HG02840 (cell line): ENCODE results near the gene RPL26.
"Not testable (repeated sequence)": the region's sequence is repeated elsewhere in the genome, so short reads cannot be mapped to it uniquely, and the experiment has no call there.

Experiments
- ATAC-seq: cut with Tn5 transposase; IDR thresholded peaks from one replicate; pipeline ENCODE4 v1.9.1; 2021; ENCODE audit warnings: mild to moderate bottlenecking, moderate library complexity, moderate number of reproducible peaks; ENCODE audit not compliant: unreplicated experiment, low FRiP score

RPL26 gene

GRCh38 chr17:8369944-8370343 is 13.0 kb downstream of the RPL26 start:
- ATAC-seq = no peak

GRCh38 chr17:8368193-8368592 is 14.8 kb downstream of the RPL26 start:
- no peak for ATAC-seq

GRCh38 chr17:8366231-8366630 is 16.8 kb downstream of the RPL26 start:
- ATAC-seq = no peak

GRCh38 chr17:8365143-8365542 is 17.9 kb downstream of the RPL26 start:
- no peak for ATAC-seq

- ATAC-seq = no peak
Measured at GRCh38 chr17:8362651-8363332, 20.2 kb downstream of the RPL26 start.

GRCh38 chr17:8360751-8361150 is 22.2 kb downstream of the RPL26 start:
- ATAC-seq = no peak

- no peak for ATAC-seq
Measured at GRCh38 chr17:8360260-8360659, 22.7 kb downstream of the RPL26 start.

GRCh38 chr17:8359769-8360168 is 23.2 kb downstream of the RPL26 start:
- ATAC-seq = no peak

- ATAC-seq = no peak
Measured at GRCh38 chr17:8357910-8358309, 25.1 kb downstream of the RPL26 start.

- ATAC-seq = no peak
Measured at GRCh38 chr17:8354236-8354635, 28.8 kb downstream of the RPL26 start.

GRCh38 chr17:8353736-8354135 is 29.3 kb downstream of the RPL26 start:
- no peak for ATAC-seq

- ATAC-seq = no peak
Measured at GRCh38 chr17:8350339-8350738, 32.7 kb downstream of the RPL26 start.

GRCh38 chr17:8347001-8347400 is 36.0 kb downstream of the RPL26 start:
- not testable (repeated sequence) for ATAC-seq

- ATAC-seq = no peak
Measured at GRCh38 chr17:8345951-8346665, 36.9 kb downstream of the RPL26 start.

GRCh38 chr17:8345052-8345690 is 37.8 kb downstream of the RPL26 start:
- no peak for ATAC-seq

- no peak for ATAC-seq
Measured at GRCh38 chr17:8341456-8341855, 41.5 kb downstream of the RPL26 start.

- ATAC-seq = no peak
Measured at GRCh38 chr17:8339540-8339939, 43.5 kb downstream of the RPL26 start, which contains the start of gene ODF4. ODF4 (plus strand) TSS chr17:8339840; CDS start chr17:8340052, 212 bp downstream.

- ATAC-seq = no peak
Measured at GRCh38 chr17:8338753-8339140, 44.2 kb downstream of the RPL26 start.

- ATAC-seq = no peak
Measured at GRCh38 chr17:8337802-8338752, 44.9 kb downstream of the RPL26 start.

- no peak for ATAC-seq
Measured at GRCh38 chr17:8333281-8333680, 49.7 kb downstream of the RPL26 start.
